Measurements from ENCODE around the gene NCOA3.

DNA sequence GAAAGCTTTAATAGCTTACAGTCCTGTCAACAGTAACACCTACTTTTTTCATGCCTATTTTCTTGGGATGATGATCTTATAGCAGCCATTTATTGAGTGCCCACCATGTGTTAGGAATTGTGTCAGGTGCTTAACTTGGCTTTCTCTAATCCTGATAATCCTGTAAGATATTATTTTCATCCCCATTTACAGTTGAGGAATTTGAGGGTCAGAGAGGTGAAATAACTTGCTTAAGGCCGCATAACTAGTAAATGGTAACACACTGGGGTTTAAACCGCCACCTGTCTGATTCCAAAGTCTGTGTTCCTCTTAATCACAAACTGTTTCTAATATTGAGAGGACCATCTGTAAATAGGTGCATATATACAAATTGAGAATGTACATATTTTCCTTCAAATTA is 55.5 kb downstream of the NCOA3 start:
- TF ChIP-seq PBX3 (IDR thresholded peaks at IDR 0.05) (no peak), EZH2phosphoT487 (IDR thresholded peaks at IDR 0.05; ENCODE audit: borderline replicate concordance, low read depth) (no peak), GATA2 (CRISPR knock-in tag; IDR thresholded peaks at IDR 0.05) (no peak), SIN3A (IDR thresholded peaks at IDR 0.05; ENCODE audit: borderline replicate concordance, low read depth, low read length) (no peak), ELF1 (IDR thresholded peaks at IDR 0.05) (no peak), RAD21 (IDR thresholded peaks at IDR 0.05; ENCODE audit: low read length) (no peak)
- TF ChIP-seq, protein P1, sequence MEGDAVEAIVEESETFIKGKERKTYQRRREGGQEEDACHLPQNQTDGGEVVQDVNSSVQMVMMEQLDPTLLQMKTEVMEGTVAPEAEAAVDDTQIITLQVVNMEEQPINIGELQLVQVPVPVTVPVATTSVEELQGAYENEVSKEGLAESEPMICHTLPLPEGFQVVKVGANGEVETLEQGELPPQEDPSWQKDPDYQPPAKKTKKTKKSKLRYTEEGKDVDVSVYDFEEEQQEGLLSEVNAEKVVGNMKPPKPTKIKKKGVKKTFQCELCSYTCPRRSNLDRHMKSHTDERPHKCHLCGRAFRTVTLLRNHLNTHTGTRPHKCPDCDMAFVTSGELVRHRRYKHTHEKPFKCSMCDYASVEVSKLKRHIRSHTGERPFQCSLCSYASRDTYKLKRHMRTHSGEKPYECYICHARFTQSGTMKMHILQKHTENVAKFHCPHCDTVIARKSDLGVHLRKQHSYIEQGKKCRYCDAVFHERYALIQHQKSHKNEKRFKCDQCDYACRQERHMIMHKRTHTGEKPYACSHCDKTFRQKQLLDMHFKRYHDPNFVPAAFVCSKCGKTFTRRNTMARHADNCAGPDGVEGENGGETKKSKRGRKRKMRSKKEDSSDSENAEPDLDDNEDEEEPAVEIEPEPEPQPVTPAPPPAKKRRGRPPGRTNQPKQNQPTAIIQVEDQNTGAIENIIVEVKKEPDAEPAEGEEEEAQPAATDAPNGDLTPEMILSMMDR (IDR thresholded peaks at IDR 0.05), result no peak
- TF ChIP-seq, protein P2, sequence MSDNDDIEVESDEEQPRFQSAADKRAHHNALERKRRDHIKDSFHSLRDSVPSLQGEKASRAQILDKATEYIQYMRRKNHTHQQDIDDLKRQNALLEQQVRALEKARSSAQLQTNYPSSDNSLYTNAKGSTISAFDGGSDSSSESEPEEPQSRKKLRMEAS (IDR thresholded peaks at IDR 0.05; ENCODE audit: low read depth), result no peak

All from SK-N-SH (cell line).